HFF-Myc (cell line): ENCODE measurements around the gene SNRPA.

ENCODE experiments used
- DNase-seq: peaks from one replicate; pipeline ENCODE4 v3.0.0-alpha.2; 2011; ENCODE audit warnings: low read depth; ENCODE audit errors: extremely low read depth
- H3K4me3 ChIP-seq: replicated peaks from 2 replicates; pipeline ENCODE4 v1.5.1; 2011; ENCODE audit warnings: low read depth, mild to moderate bottlenecking, control low read depth, low read length
- CTCF ChIP-seq: IDR thresholded peaks from 2 replicates; pipeline ENCODE4 v1.5.1; 2012; ENCODE audit warnings: mild to moderate bottlenecking, low read depth, low read length, control low read depth; ENCODE audit errors: missing control alignments

Gene SNRPA

GRCh38 chr19:40741527-40742390 lies 9.2 kb upstream of the SNRPA start:
- no peak for DNase-seq
- no peak overlapping the region for H3K4me3 ChIP-seq
- TF ChIP-seq CTCF, result no peak

GRCh38 chr19:40742477-40742876 lies 8.5 kb upstream of the SNRPA start:
- H3K4me3 ChIP-seq, result no peak overlapping the region
- DNase-seq, result no peak
- TF ChIP-seq CTCF, result no peak

GRCh38 chr19:40742886-40743285 lies 8.1 kb upstream of the SNRPA start:
- no peak for TF ChIP-seq CTCF
- H3K4me3 ChIP-seq, result no peak overlapping the region
- DNase-seq, result no peak

- TF ChIP-seq CTCF, result no peak
- H3K4me3 ChIP-seq, result no peak overlapping the region
- DNase-seq, result no peak
These were observed 7.1 kb upstream of the SNRPA start for GRCh38 chr19:40743926-40744325.

- no peak overlapping the region for H3K4me3 ChIP-seq
- TF ChIP-seq CTCF, result no peak
- DNase-seq, result no peak
These were observed 6.2 kb upstream of the SNRPA start for GRCh38 chr19:40744554-40745401.

GRCh38 chr19:40745402-40745780 lies 5.6 kb upstream of the SNRPA start:
- DNase-seq, result no peak
- H3K4me3 ChIP-seq, result no peak overlapping the region
- TF ChIP-seq CTCF, result no peak
